HepG2 (cell line): ENCODE data around the gene GATB. TPM values are rescaled to one million over a fixed set of nuclear protein-coding genes. Genes with fewer than 3 reads are reported as not detected.

Source experiments
- ATAC-seq: fragments of 200-7000 bp; cut with Tn5 transposase; 3 replicates; pipeline ENCODE4 v1.9.1; 2020; ENCODE audit warnings: mild to moderate bottlenecking, moderate library complexity
- BruUV-seq: library from RNA; stranded (reverse); fragments of 400-500 nt; replicated peaks from 2 replicates; lab custom pipeline; 2021; lab: Mats Ljungman, UMichigan
- CTCF ChIA-PET: fragments of 300-600 bp; formaldehyde crosslinking; extraction: SDS; loops from one replicate; lab custom pipeline; 2021; ENCODE audit warnings: low total read pairs, inconsistent platforms, low intra/inter-chr PET ratio; lab: Yijun Ruan, JAX
- POLR2A ChIA-PET: fragments of 350-600 bp; sonication (Branson Sonifier 250); formaldehyde crosslinking; loops from one replicate; lab custom pipeline; 2020; ENCODE audit warnings: antibody characterized with exemption, inconsistent platforms; lab: Yijun Ruan, JAX
- DNase-seq: peaks from one replicate; pipeline ENCODE4 v3.0.0-alpha.2; 2015; ENCODE audit warnings: low spot score
- FAIRE-seq: peaks from 3 replicates; lab custom pipeline; 2011; peaks lifted over from hg19 to GRCh38; lab: Jason Lieb, UNC
- H2AFZ ChIP-seq: one replicate; pipeline ENCODE4 v1.6.1; 2011; ENCODE audit warnings: low read length, inconsistent platforms
- H3K27ac ChIP-seq: fragments of 300-600 bp; 3 replicates; pipeline ENCODE4 v1.8.0; 2011; ENCODE audit warnings: mixed run types, mild to moderate bottlenecking, mixed read lengths, low read length, inconsistent platforms; ENCODE audit not compliant: insufficient read depth; ENCODE audit errors: extremely low read length
- H3K27me3 ChIP-seq, 2 experiments: fragments of 200-600 bp in 1 of 2; 2 replicates in 1 of 2; 3 replicates in 1 of 2; pipeline versions ENCODE4 v1.6.0 to v1.8.0; 2011; ENCODE audit warnings: low read length in 2 of 2, mild to moderate bottlenecking in 2 of 2, moderate library complexity in 2 of 2, inconsistent platforms in 1 of 2; ENCODE audit not compliant: insufficient read depth in 2 of 2, control insufficient read depth in 1 of 2
- H3K36me3 ChIP-seq, 2 experiments: fragments of 200-600 bp in 1 of 2; replicated peaks in 1 of 2; 2 replicates in 1 of 2; 3 replicates in 1 of 2; pipeline versions ENCODE4 v1.5.1 to v1.8.0; 2011; ENCODE audit warnings: low read length in 2 of 2, inconsistent platforms in 1 of 2; ENCODE audit not compliant: insufficient read depth in 2 of 2, control insufficient read depth in 1 of 2
- H3K4me1 ChIP-seq: 2 replicates; pipeline ENCODE4 v1.5.1; 2012; ENCODE audit warnings: low read length, inconsistent platforms; ENCODE audit not compliant: insufficient read depth
- H3K4me2 ChIP-seq: 2 replicates; pipeline ENCODE4 v1.6.0; 2011; ENCODE audit warnings: low read depth, low read length, inconsistent platforms
- H3K4me3 ChIP-seq, 3 experiments: fragments of 200-600 bp in 1 of 3; sonication (generic), shearing (Covaris generic) in 1 of 3; replicated peaks in 1 of 3; 2 replicates each; pipeline ENCODE4 v1.5.1; 2011 to 2016; ENCODE audit warnings: low read length in 3 of 3, inconsistent platforms in 2 of 3, low read depth in 2 of 3, mild to moderate bottlenecking in 2 of 3, control low read depth in 1 of 3, mixed read lengths in 1 of 3; ENCODE audit not compliant: insufficient read depth in 1 of 3
- H3K79me2 ChIP-seq: one replicate; pipeline ENCODE4 v1.6.1; 2011; ENCODE audit warnings: low read length, inconsistent platforms; ENCODE audit not compliant: insufficient read depth
- H3K9ac ChIP-seq: 2 replicates; pipeline ENCODE4 v1.6.0; 2011; ENCODE audit warnings: mild to moderate bottlenecking, low read depth, low read length, inconsistent platforms; ENCODE audit not compliant: insufficient read depth
- H3K9me3 ChIP-seq: 2 replicates; pipeline ENCODE4 v1.5.1; 2012; ENCODE audit warnings: mild to moderate bottlenecking, low read length
- H4K20me1 ChIP-seq: 2 replicates; pipeline ENCODE4 v1.6.0; 2011; ENCODE audit warnings: inconsistent platforms, mild to moderate bottlenecking, low read length, moderate library complexity; ENCODE audit not compliant: insufficient read depth
- NFE2L1 ChIP-seq: sonication (generic); formaldehyde crosslinking; IDR thresholded peaks from 2 replicates; pipeline ENCODE4 v1.4.0; 2020; ENCODE audit warnings: missing genetic modification reagents, mild to moderate bottlenecking, borderline replicate concordance
- PAWR ChIP-seq: sonication (generic); formaldehyde crosslinking; IDR thresholded peaks from 2 replicates; pipeline ENCODE4 v1.4.0; 2020; ENCODE audit warnings: missing genetic modification reagents, mild to moderate bottlenecking, borderline replicate concordance
- RBAK ChIP-seq: sonication (generic); formaldehyde crosslinking; IDR thresholded peaks from 2 replicates; pipeline ENCODE4 v1.5.1; 2020; ENCODE audit warnings: mild to moderate bottlenecking, missing genetic modification reagents
- STAT5B ChIP-seq: sonication (generic); formaldehyde crosslinking; IDR thresholded peaks from 2 replicates; pipeline ENCODE4 v1.4.0; 2020; ENCODE audit warnings: missing genetic modification reagents
- WIZ ChIP-seq: sonication (generic); formaldehyde crosslinking; IDR thresholded peaks from 2 replicates; pipeline ENCODE4 v1.5.1; 2020; ENCODE audit warnings: mild to moderate bottlenecking, missing genetic modification reagents
- ZNF619 ChIP-seq: sonication (generic); formaldehyde crosslinking; IDR thresholded peaks from 2 replicates; pipeline ENCODE4 v1.4.0; 2020; ENCODE audit warnings: mild to moderate bottlenecking, missing genetic modification reagents
- ZNF790 ChIP-seq: sonication (generic); formaldehyde crosslinking; IDR thresholded peaks from 2 replicates; pipeline ENCODE4 v1.8.0; 2022; ENCODE audit warnings: missing genetic modification reagents, mild to moderate bottlenecking, borderline replicate concordance
- WGBS: methylation state at CpG from one replicate; pipeline ENCODE4 v1.1.6; 2017; ENCODE audit warnings: low lambda C conversion rate; 5-methylcytosine and 5-hydroxymethylcytosine counted together
- in situ Hi-C: cut with HindIII; loops from 2 replicates; pipeline ENCODE4 v1.10.0; 2017; ENCODE audit warnings: low pct_unique_long_range_greater_than_20kb; ENCODE audit not compliant: extremely low pct_ligation_motif_present
- intact Hi-C: fragments of 100-400 bp; cut with micrococcal nuclease; formaldehyde crosslinking; loops from one replicate; pipeline ENCODE4 v1.10.0; 2022; ENCODE audit not compliant: unreplicated experiment
- polyA plus RNA-seq, 8 experiments: library from polyadenylated mRNA; depleted of rRNA in 3 of 8; stranded (reverse) in 7 of 8; unstranded in 1 of 8; fragments of >200 nt; fragmentation: Illumina TruSeq in 4 of 8; extraction: Trizol in 4 of 8; gene quantifications; 2 replicates each; pipeline versions ENCODE4 v1.2.1 to v1.2.3, GENCODE V29; 2011 to 2016; ENCODE audit warnings: low read depth in 4 of 8, missing spikeins in 1 of 8, mixed read lengths in 1 of 8; ENCODE audit not compliant: insufficient read depth in 1 of 8
- total RNA-seq, 5 experiments: library from RNA; depleted of rRNA; stranded (reverse); fragments of >200 nt; fragmentation: Illumina TruSeq; extraction: Trizol; gene quantifications; 2 replicates each; pipeline ENCODE4 v1.2.3, GENCODE V29; 2016; ENCODE audit warnings: low read depth in 1 of 5
- TF ChIP-seq, protein P1 (sequence below): sonication (generic); formaldehyde crosslinking; IDR thresholded peaks from 2 replicates; pipeline ENCODE4 v1.4.0; 2020; ENCODE audit warnings: missing genetic modification reagents, borderline replicate concordance

Gene GATB
- total and polyA plus RNA-seq, 2 of the 13 experiments (the other 11 are each of a cell fraction or from before 2014, with no cell fraction given): 32.3 to 32.4 TPM

DNA sequence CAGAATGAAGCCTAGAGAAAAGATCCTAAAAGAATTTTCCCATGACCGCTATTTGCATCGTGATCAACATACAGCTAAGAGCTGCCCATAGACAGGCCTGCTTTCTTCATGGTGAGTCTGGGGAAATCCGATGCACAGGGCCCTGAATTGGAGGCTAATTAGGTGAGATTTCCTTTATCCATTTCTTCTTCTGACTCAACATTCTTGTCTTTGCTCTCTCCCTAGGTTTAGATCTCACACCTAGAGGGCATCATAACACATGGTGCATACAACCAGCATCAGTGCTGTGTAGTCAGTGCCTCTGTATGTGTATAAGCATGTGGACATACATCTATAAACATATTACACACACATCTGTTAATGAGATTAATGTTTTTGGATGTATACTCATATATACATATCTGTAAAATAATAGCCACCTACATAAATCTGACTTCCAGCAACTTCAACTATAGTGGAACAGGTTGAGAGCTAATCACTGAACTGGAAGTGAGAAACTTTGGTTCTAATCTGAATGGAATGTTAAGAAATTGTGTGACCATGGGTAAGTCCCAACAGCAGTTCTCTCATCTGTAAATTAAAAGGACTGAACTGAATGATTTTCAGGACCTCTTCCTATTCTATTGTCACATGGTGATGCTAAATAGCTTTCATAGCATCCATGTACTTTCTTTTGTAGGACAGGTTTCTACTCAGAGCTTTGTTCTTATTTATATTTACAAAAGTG is 17.5 kb downstream of the GATB start:
- H3K9ac ChIP-seq: no peak overlapping the region
- TF ChIP-seq ZNF619 (no peak), STAT5B (no peak), ZNF790 (CRISPR knock-in tag) (no peak), NFE2L1 (CRISPR knock-in tag) (no peak), WIZ (CRISPR knock-in tag) (no peak), RBAK (CRISPR knock-in tag) (no peak), PAWR (CRISPR knock-in tag) (no peak)
- TF ChIP-seq, protein P1, sequence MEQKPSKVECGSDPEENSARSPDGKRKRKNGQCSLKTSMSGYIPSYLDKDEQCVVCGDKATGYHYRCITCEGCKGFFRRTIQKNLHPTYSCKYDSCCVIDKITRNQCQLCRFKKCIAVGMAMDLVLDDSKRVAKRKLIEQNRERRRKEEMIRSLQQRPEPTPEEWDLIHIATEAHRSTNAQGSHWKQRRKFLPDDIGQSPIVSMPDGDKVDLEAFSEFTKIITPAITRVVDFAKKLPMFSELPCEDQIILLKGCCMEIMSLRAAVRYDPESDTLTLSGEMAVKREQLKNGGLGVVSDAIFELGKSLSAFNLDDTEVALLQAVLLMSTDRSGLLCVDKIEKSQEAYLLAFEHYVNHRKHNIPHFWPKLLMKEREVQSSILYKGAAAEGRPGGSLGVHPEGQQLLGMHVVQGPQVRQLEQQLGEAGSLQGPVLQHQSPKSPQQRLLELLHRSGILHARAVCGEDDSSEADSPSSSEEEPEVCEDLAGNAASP (CRISPR knock-in tag): no peak
- no peak overlapping the region for H3K4me3 ChIP-seq
- H3K9me3 ChIP-seq: no peaks in the 10 kb centered on the region
- ChIA-PET CTCF (no interaction called here), POLR2A (no interaction called here)
- H3K36me3 ChIP-seq: peaks cover 1 to 6% of the 10 kb centered on the region in 2 experiments; a peak in 2 of 5 replicates
- no peak overlapping the region for H3K27ac ChIP-seq
- BruUV-seq: no TSS peak
- no peaks in the 10 kb centered on the region for H3K27me3 ChIP-seq
- no peak for DNase-seq
- no peak overlapping the region for H3K4me2 ChIP-seq
- intact Hi-C loops (no loop called here), in situ Hi-C loops (no loop called here)
- H3K4me1 ChIP-seq: peaks cover 10% of the 10 kb centered on the region; the same call in 1 of the 2 replicates
- H4K20me1 ChIP-seq: no peaks in the 10 kb centered on the region
- FAIRE-seq: no peak
- H2AFZ ChIP-seq: no peak overlapping the region
- no peaks in the 10 kb centered on the region for H3K79me2 ChIP-seq
- no peak for ATAC-seq
- WGBS: 95% methylated on average over 3 of the region's 3 CpGs
